ENCODE results near the gene FOSL1.
A peak's percentile ranks its signal among the peaks of the same experiment; 100 is the strongest.

The FOSL1 gene

DNA sequence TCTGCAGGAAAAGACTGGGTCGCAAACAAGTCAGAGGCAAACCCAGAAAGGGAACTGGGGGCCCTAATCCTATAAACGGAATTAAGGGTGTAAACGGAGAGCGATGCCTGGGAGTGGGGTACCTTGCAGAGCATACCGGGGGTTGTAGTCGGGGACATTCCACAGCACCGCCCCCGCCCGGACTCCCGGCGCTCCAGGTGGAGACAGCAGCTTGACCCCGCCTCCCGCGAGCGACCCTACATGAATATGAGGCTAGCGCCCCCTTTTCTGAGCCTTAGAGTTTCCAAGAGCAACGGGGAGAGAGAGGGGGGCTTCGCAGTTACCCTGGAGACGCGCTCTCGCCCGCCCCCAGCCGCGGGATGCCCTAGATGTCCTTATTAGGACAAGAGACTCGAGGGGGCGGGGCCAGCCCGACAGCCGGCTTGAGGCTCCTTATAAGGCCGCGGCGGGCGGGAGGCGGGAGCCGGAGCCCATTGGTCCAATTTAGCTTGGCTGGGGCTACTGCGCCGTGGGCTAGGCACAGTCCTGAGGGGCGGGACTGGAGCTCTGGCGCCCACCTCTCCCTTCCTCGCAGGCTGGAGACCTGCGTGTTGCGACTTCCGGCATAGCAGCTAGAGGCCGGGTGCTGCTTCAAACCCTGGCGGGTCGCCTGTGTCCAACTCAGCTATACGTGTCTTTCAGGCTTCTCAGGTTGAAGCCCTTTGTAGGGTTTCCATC lies 40.9 kb downstream of the FOSL1 start:
- H3K4me1 Mint-ChIP-seq: peaks cover 27% of the 10 kb centered on the region
- TF ChIP-seq, protein P1, sequence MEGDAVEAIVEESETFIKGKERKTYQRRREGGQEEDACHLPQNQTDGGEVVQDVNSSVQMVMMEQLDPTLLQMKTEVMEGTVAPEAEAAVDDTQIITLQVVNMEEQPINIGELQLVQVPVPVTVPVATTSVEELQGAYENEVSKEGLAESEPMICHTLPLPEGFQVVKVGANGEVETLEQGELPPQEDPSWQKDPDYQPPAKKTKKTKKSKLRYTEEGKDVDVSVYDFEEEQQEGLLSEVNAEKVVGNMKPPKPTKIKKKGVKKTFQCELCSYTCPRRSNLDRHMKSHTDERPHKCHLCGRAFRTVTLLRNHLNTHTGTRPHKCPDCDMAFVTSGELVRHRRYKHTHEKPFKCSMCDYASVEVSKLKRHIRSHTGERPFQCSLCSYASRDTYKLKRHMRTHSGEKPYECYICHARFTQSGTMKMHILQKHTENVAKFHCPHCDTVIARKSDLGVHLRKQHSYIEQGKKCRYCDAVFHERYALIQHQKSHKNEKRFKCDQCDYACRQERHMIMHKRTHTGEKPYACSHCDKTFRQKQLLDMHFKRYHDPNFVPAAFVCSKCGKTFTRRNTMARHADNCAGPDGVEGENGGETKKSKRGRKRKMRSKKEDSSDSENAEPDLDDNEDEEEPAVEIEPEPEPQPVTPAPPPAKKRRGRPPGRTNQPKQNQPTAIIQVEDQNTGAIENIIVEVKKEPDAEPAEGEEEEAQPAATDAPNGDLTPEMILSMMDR (IDR thresholded peaks at IDR 0.05; ENCODE audit: unreplicated experiment in 3 of 3): peak in 1 of 3 experiments; percentile 17
- H3K27ac Mint-ChIP-seq: peak overlapping the region; percentile 97 to 99 (median 99)
- H3K9me3 Mint-ChIP-seq: no peaks in the 10 kb centered on the region
- H3K27me3 Mint-ChIP-seq (ENCODE audit: low read depth): no peaks in the 10 kb centered on the region
- peak overlapping the region; percentile 90 to 93 (median 92) for H3K4me3 Mint-ChIP-seq
- peaks cover 36% of the 10 kb centered on the region for H3K36me3 Mint-ChIP-seq (ENCODE audit: low read depth)

DNA sequence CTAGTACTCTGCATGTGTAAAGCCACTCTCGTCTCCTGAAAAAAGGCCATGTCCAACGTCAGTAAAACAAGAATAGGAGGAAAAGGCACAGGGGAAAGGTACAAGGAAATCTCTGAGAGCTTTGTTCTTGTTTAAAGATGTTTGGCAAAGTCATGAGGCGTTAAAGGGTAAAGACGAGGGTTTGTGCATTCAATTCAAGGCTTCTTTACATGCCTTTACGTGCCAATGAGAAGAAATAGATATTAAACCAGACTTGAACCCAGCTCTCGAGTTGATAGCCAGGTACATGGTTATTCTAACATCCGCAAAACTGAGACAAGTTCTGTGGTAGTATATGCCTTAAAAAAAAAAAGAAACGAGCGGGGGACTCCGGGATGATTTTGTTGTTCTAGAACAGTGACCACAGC lies 41.5 kb downstream of the FOSL1 start:
- H3K36me3 Mint-ChIP-seq (ENCODE audit: low read depth): peaks cover 42% of the 10 kb centered on the region
- H3K9me3 Mint-ChIP-seq: no peaks in the 10 kb centered on the region
- H3K27me3 Mint-ChIP-seq (ENCODE audit: low read depth): no peaks in the 10 kb centered on the region
- H3K4me1 Mint-ChIP-seq: peaks cover 27% of the 10 kb centered on the region
- peak overlapping the region; percentile 90 to 93 (median 92) for H3K4me3 Mint-ChIP-seq
- H3K27ac Mint-ChIP-seq: peak overlapping the region; percentile 97 to 99 (median 99)
- TF ChIP-seq, protein P1 (IDR thresholded peaks at IDR 0.05; ENCODE audit: unreplicated experiment in 3 of 3): no peak

DNA sequence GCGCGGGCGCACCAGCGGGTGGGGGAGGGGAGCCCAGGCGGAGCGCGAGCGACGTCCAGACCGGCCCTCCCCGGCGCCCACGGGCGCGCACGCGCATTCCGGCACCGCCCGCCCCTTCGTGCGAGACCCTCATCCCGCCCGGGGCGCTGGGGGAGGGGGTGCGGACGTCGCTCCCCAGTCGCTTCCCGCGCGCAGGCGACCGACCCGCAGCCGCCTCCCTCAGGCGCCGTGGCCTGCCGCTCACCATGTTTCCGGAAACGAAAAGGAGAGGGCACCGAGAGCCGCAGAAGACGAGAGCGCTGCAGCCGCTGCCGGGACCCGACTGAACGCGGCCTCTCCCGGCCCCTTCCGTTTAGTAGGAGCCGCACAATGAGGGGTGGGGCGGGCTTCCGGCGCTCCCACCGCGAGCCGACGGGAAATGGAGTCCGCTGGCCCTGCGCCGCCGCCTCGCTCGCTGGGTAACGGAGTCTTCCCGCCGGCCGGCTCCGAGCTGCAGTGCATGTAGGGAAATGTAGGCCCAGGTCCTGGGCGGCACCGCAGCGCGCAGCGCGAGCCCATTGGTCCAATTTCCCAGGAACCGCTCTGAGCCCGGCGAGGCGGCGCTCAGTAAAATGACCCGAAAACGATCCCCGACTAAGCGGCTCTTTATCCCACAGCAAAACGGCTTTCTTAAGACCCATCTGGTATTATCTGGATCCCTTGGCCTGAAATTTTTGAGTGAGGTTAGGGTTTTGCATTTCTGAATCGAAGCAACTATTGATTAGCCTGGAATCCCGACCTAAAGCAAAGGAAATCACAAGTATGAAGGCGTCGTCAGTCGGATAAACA lies 42.1 kb downstream of the FOSL1 start, which contains the start of gene CFL1:
TSS of gene CFL1 (minus strand) at position 328 of the 828 bp plus-strand sequence. CDS start at position 247, 81 bp downstream.
- TF ChIP-seq, protein P1 (IDR thresholded peaks at IDR 0.05; ENCODE audit: unreplicated experiment in 3 of 3): no peak
- Mint-ChIP-seq H3K27me3 (ENCODE audit: low read depth) (no peaks in the 10 kb centered on the region), H3K4me1 (peaks cover 27% of the 10 kb centered on the region), H3K36me3 (ENCODE audit: low read depth) (peaks cover 43% of the 10 kb centered on the region), H3K4me3 (peak within 1 kb of the TSS; percentile 92 to 97 (median 97)), H3K27ac (peak within 1 kb of the TSS; percentile 97 to 99 (median 99)), H3K9me3 (no peaks in the 10 kb centered on the region)

DNA sequence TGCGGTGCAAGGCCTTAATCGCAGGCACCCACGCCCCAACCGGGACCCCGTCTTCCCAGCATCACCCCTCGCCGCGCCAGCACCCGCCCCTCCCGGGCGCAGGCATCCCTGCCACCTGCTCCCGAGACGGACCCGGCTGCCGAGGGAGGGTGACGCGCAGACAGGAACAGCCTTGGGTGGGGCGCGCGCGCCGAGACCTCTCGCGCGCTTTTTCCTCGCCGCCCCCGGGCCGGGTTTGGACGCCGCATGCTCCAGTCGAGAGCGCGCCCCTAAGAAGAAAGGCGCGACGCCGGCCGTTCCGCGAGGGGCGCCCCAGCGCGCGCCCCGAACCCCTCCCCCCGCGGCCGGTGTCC lies 42.7 kb downstream of the FOSL1 start:
- TF ChIP-seq, protein P1 (IDR thresholded peaks at IDR 0.05; ENCODE audit: unreplicated experiment in 3 of 3): no peak
- H3K4me3 Mint-ChIP-seq: peak overlapping the region; percentile 91 to 97 (median 97)
- no peaks in the 10 kb centered on the region for H3K27me3 Mint-ChIP-seq (ENCODE audit: low read depth)
- H3K27ac Mint-ChIP-seq: peak overlapping the region in 1 of 3 experiments; percentile 85
- H3K4me1 Mint-ChIP-seq: peaks cover 23% of the 10 kb centered on the region
- H3K9me3 Mint-ChIP-seq: no peaks in the 10 kb centered on the region
- peaks cover 40% of the 10 kb centered on the region for H3K36me3 Mint-ChIP-seq (ENCODE audit: low read depth)

DNA sequence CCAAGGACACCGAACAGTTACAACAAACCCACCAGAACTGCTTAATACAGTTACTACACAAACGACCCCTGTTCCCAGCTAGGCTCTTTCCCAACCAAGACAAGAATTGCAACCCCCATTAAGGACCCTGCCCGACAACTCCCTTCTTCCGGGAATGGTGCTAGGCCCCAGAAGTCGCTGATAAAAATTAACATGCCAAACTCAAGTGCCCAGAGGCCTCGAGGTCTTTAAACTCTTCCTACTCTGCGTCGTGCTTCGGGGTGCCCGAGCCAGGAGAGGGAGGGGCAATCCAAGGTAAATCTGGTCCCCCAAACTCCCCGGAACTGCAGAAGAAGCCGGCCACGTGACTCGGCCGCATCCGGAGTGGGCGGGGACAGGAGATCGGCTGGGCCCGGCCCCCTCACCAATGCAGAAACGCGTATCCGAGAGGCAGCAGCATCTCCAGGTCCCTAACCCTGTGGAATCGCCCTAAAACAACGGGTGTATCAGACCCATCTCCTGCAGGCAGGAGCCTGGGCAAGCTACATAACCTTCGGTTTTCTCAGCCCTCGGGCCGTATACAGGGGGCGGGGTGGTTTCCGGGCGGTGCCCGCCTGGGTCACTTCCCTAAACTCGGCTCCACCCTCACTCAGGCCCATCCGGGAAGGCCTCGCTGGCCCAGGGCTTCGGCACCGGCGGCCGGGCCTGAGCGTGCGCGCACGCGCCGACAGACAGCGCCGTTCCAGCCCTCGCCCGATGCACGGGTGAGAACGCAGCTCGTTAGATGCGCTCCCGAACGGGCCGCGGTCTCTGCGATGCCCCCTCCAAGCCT lies 43.3 kb downstream of the FOSL1 start:
- peaks cover 43% of the 10 kb centered on the region for H3K36me3 Mint-ChIP-seq (ENCODE audit: low read depth)
- H3K27me3 Mint-ChIP-seq (ENCODE audit: low read depth): no peaks in the 10 kb centered on the region
- TF ChIP-seq, protein P1 (IDR thresholded peaks at IDR 0.05; ENCODE audit: unreplicated experiment in 3 of 3): no peak
- peak overlapping the region; percentile 54 to 85 (median 59) for H3K27ac Mint-ChIP-seq
- H3K4me1 Mint-ChIP-seq: peaks cover 22% of the 10 kb centered on the region
- no peaks in the 10 kb centered on the region for H3K9me3 Mint-ChIP-seq
- peak overlapping the region; percentile 91 to 97 (median 97) for H3K4me3 Mint-ChIP-seq

All from nephron (organoid).